Breast epithelium (tissue), 3 donors: ENCODE measurements around the gene TUBA4B.

Experiments used
- POLR2A ChIP-seq: fragments of 450-650 bp; IDR thresholded peaks from one replicate; pipeline ENCODE4 v1.6.1; 2016; ENCODE audit warnings: antibody characterized with exemption, mild to moderate bottlenecking, moderate library complexity
- TF ChIP-seq, protein P1 (sequence below), 3 donors: fragments of 450-650 bp; IDR thresholded peaks; one replicate each; pipeline ENCODE4 v1.5.1; 2016 to 2017; ENCODE audit warnings: antibody characterized with exemption in 3 of 3, mild to moderate bottlenecking in 3 of 3, moderate library complexity in 3 of 3

DNA sequence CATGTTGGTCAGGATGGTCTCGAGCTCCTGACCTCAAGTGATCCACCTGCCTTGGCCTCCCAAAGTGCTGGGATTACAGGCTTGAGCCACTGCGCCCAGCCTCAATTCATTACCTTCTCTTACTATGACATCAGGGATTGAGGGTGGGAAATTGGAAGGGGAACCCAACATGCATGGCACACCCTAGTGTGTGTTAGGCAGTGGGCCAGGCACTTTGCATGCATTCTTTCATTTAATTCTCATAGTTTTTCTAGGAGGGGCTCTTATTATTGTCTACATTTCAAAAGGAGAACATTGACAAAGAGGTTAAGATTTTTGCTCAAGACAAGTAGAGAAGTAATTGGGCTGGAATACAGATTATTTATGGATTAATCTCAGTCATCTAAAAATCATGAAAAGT lies 15.3 kb downstream of the TUBA4B start:
- TF ChIP-seq, protein P1, sequence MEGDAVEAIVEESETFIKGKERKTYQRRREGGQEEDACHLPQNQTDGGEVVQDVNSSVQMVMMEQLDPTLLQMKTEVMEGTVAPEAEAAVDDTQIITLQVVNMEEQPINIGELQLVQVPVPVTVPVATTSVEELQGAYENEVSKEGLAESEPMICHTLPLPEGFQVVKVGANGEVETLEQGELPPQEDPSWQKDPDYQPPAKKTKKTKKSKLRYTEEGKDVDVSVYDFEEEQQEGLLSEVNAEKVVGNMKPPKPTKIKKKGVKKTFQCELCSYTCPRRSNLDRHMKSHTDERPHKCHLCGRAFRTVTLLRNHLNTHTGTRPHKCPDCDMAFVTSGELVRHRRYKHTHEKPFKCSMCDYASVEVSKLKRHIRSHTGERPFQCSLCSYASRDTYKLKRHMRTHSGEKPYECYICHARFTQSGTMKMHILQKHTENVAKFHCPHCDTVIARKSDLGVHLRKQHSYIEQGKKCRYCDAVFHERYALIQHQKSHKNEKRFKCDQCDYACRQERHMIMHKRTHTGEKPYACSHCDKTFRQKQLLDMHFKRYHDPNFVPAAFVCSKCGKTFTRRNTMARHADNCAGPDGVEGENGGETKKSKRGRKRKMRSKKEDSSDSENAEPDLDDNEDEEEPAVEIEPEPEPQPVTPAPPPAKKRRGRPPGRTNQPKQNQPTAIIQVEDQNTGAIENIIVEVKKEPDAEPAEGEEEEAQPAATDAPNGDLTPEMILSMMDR (IDR thresholded peaks at IDR 0.05): no peak
- TF ChIP-seq POLR2A: no peak
